HG03432 (cell line): ENCODE data around the gene MYPN.

Experiments used
- ATAC-seq: cut with Tn5 transposase; IDR thresholded peaks from one replicate; pipeline ENCODE4 v1.9.1; 2021; ENCODE audit warnings: mild to moderate bottlenecking, moderate library complexity; ENCODE audit not compliant: unreplicated experiment

Gene MYPN

DNA sequence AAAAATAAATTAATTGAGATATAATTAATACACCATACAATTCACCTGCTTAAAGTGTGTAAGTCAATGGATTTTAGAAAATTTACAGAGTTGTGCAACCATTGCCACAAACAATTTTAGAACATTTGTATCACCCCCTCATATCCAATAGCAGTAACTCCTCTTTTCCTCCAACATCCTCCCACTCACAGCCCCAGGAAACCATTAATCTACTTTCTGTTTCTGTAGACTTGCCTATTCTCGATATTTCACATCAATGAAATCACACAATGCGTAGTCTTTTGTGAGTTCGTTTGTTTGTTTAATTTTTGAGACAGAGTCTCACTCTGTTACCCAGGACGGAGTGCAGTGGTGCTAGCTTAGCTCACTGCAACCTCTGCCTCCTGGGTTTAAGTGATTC is 20.5 kb upstream of the MYPN start:
- peak; percentile 72 for ATAC-seq

DNA sequence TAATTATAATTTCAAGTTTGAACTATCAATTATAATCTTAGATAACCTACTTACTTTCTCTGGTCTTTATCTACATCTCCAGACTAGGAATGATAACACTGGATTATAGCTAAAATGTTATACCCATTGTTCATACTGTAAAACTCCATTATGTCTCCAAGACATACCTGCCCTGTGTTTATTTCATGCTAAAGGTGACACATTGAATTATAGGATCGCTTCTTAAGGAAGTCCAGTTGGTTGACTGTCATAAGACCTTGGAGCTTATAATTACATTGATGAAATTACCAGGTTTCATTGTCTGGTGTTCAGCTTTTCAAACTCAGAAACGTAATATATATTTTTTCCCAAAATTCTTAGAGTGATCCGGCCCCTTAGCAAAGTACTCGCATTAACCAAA is 18.7 kb upstream of the MYPN start:
- no peak for ATAC-seq

DNA sequence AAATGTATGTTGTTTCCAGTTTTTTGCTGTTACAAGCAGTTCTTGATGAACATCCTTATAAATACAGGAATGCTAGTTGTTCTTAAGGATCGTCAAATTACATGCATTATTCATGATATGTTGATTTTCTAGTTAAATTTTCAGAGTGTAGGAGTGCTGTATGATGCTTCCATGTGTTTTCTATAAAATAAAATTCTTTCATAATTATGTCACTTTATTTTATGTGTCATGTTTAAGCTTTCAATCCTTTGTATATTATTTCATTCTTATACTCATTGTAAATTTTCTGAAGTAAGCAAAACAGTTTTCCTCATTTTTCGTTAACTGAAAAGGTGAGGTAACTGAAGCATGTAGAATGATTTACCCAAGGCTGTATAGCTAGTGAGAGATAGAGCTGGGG is 16.8 kb upstream of the MYPN start:
- ATAC-seq: no peak

- no peak for ATAC-seq
Measured at GRCh38 chr10:68095153-68095552, 14.1 kb upstream of the MYPN start.

- no peak for ATAC-seq
Measured at GRCh38 chr10:68096913-68097516, 12.3 kb upstream of the MYPN start.

GRCh38 chr10:68099736-68100135 is 9.6 kb upstream of the MYPN start:
- no peak for ATAC-seq

DNA sequence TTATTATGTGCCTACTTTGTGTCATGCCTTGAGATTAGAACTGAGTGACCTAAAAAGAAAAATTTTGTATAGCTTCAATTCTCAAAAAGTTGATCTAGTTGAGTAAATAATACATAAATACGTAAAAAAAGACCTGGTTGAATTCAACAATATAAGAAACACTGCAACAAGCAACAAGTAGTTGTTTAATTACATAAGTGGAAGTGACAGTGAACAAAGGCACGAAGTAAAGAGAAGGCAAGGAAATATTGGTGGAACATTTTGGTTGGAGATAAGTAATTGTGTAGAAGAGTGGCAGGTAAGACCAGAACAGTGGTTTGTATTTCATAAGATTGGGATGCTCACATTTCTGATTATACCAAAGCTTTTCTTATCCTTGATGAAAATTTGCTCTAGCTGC is 8.2 kb upstream of the MYPN start:
- no peak for ATAC-seq

DNA sequence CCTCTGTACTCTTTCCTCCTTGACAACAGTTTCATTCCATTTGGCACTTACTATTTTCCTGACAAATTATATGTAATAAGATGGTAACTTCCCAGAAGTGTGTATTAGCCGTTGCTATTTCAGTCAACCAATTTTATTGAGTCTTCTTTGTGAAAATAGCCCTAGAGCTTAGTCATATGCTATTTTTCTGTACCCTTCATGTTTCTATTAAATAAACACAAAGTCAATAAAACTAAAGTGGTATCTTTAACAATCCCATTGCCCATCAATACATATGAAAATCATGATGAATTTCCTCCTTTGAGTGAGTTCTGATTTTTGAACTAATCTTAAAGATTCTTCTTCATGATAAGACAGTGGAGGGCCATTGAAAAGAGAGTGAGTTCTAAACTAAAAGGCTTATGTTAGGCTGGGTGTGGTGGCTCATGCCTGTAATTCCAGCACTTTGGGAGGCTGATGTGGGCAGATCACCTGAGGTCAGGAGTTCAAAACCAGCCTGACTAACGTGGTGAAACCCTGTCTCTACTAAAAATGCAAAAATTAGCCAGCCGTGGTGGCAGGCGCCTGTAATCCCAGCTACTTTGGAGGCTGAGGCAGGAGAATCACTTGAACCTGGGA is 5.9 kb upstream of the MYPN start:
- ATAC-seq: no peak

DNA sequence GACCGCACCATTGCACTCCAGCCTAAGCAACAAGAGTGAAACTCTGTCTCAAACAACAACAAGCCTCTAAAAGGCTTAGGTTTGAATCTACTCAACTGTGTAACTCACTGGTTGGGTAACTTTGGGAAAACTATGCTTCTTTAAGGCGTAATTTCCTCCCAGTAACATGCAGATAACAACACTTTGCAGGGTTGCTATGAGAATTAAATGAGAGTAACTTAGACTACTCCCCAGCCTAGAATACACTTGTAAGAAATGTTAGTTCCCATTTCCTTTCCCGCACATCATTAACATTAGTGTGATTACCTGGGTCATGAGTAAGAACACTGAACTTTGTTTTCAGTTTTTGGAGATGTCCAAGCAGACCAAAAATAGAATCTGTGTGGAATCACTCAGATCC is 5.4 kb upstream of the MYPN start:
- ATAC-seq: no peak

DNA sequence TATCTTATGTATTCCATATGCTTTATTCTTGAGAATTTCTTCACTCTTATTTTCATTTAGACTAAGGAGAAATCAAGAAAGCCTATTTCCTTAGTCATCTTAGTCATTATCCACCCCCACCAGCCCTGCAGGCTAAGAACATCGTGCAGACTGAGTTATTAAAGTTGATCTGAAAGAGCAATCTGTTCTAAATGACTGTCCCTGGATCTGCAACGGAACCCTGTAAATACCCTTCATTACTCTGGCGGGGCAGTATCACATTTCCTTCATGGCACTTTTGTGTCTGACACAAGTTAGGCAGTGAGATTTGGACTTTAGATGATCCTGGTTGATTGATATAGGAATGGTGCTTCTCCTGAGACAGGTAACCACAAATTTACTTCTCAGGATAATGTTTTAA is 3.5 kb upstream of the MYPN start:
- no peak for ATAC-seq

DNA sequence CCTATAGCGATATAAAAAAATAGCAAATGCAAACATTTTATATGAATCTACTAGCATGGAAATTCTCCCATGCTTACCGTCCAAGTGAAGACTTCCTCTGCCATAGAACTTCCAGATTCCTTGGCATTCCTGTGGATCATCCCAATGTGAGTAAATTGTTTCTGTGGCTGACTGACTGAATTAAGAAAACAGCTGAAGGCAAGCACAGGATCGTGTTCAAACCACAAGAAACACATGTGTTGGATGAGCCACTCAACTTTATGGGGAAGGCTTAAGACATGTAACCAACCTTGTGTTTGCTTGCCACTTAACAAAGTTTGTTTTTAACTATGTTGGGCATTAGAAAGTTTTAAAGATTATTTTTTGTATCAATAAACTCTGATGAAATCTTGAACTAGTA is 2.6 kb upstream of the MYPN start:
- no peak for ATAC-seq

- no peak for ATAC-seq
Measured at GRCh38 chr10:68107651-68108050, 1.6 kb upstream of the MYPN start.

- no peak for ATAC-seq
Measured at GRCh38 chr10:68108051-68108450, 1.2 kb upstream of the MYPN start.

- no peak for ATAC-seq
Measured at GRCh38 chr10:68108653-68109052, 635 bp upstream of the MYPN start.

GRCh38 chr10:68110027-68110426 is 739 bp downstream of the MYPN start:
- no peak for ATAC-seq

GRCh38 chr10:68111584-68111983 is 2.3 kb downstream of the MYPN start:
- no peak for ATAC-seq

DNA sequence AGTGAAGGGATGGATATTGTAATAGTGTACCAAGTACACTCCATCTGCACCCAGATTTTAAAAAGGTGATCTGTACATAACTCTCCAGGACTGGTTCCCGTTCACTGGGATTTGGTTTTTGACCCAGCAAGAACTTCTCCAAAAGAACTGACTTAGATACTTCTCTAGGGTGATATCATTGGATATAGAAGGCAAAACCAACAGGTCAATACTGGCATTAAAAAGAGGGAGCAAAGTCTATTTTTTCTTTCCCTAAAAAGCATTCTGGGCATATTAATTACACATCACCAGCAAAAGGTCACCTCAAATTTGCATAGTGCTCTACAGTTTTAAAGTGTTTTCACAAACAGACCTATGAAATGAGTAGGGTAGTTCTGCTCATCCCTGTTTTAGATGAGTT is 3.5 kb downstream of the MYPN start:
- no peak for ATAC-seq

DNA sequence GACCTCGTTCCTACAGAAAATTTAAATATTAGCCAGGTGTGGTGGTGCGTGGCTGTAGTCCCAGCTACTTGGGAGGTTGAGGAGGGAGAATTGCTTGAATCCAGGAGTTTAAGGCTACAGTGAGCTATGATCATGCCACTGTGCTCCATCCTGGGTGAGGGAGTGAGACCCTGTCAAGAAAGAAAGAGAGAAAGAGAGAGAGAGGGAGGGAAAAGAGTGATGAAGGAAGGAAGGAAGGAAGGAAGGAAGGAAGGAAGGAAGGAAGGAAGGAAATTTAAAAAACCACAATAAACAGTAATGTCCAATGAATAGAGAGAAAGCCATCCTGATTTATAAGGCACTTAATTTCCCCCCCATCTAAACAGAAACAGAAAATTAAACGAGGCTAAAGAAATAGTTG is 9.4 kb downstream of the MYPN start:
- ATAC-seq: no peak

- ATAC-seq: no peak
Measured at GRCh38 chr10:68121020-68121743, 11.9 kb downstream of the MYPN start.

GRCh38 chr10:68121852-68122251 is 12.6 kb downstream of the MYPN start:
- no peak for ATAC-seq

DNA sequence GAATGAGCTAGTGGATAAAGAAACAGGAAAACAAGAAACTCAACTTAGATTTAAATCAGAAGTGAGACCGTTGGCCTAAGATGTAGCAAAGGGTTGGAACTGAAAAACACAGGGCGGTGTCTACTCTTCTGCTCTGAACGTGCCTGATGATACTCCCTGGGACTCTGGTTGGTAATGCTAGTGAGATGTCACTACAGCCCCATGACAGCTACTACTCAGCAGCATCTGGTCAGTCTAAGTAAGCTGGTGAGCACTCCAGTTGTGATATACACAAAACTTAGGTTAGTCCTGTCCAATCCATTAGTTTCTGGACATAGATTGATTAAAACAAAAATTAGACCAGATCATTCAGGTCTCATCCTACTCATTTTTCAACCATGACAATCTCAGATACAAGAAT is 15.4 kb downstream of the MYPN start:
- ATAC-seq: no peak

DNA sequence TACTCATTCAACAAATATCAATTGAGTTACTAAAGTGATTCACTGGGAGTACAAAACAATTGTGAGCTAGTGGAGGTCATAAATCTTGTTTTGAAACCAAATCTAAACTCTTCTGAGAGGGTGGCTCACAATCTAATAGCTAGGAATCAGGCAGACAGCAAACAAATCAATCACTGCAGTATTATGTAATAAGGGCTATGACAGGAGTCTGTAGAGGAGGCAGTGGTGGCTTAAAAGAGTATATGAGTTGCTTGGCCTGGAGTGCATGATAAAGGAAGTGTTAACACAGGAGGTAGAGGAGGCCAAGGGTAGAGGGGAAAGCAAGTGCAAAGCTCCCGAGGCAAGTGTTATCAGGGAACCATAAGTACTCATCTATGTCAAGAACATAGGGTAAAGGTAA is 16.5 kb downstream of the MYPN start:
- ATAC-seq: no peak

DNA sequence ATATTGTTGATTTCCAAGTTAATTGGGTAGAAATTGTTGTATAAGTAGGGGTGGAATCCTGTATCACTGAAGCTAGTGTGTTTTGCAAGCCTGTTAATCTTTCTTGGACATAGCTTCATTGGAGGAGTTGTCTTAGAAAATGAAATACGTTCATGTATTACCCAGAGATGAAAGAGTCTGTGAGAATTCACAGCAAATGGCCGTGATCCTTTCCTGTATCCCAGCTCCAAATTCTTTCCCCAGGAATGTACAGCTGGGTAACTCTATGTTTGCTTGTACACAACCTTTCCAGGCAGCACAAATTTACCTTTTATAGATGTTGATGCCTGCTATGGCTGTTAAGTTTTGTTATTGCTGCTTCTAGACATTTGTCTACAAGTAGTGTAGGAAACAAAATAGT is 18.7 kb downstream of the MYPN start:
- no peak for ATAC-seq
